ENCODE measurements around the gene TFEB.
A peak's percentile ranks its signal among the peaks of the same experiment; 100 is the strongest.

TFEB gene

GRCh38 chr6:41713159-41713649 is 22.2 kb downstream of the TFEB start:
- intact Hi-C loops (cut with DNase I), result no loop called here
- peak; percentile 77 to 99 (median 81) for DNase-seq

- peak; percentile 86 to 99 (median 90) for DNase-seq
- intact Hi-C loops (cut with DNase I), result no loop called here
Measured at GRCh38 chr6:41712651-41713103, 22.7 kb downstream of the TFEB start.

- intact Hi-C loops (cut with DNase I), result no loop called here
- peak in 3 of 10 donors; percentile 29 to 65 (median 55) for DNase-seq
Measured at GRCh38 chr6:41711323-41712038, 23.9 kb downstream of the TFEB start.

- no peak for DNase-seq
- intact Hi-C loops (cut with DNase I), result no loop called here
Measured at GRCh38 chr6:41709375-41709774, 26.0 kb downstream of the TFEB start.

GRCh38 chr6:41708856-41709255 is 26.6 kb downstream of the TFEB start:
- DNase-seq, result peak in 2 of 10 donors; percentile 6 to 25
- intact Hi-C loops (cut with DNase I), result no loop called here

GRCh38 chr6:41707565-41708200 is 27.7 kb downstream of the TFEB start:
- DNase-seq, result peak in 3 of 10 donors; percentile 67 to 87 (median 77)

GRCh38 chr6:41706876-41707564 is 28.4 kb downstream of the TFEB start:
- peak in 6 of 10 donors; percentile 41 to 92 (median 68) for DNase-seq
- intact Hi-C loops (cut with DNase I), result loop anchor here (1.0 kb wide), 1 partner anchor 28 kb away; the partner anchor contains the start of gene TFEB

More at GRCh38 chr6:41707565-41708200, 27.7 kb downstream of the TFEB start:
- intact Hi-C loops (cut with DNase I), result no loop called here

- intact Hi-C loops (cut with DNase I), result loop anchor here (1.0 kb wide), 1 partner anchor 29 kb away; the partner anchor contains the start of gene TFEB
- peak; percentile 66 to 97 (median 82) for DNase-seq
Measured at GRCh38 chr6:41705996-41706835, 29.2 kb downstream of the TFEB start.

- peak in 2 of 10 donors; percentile 50 to 61 for DNase-seq
- intact Hi-C loops (cut with DNase I), result no loop called here
Measured at GRCh38 chr6:41705311-41705995, 30.0 kb downstream of the TFEB start.

GRCh38 chr6:41704656-41705310 is 30.6 kb downstream of the TFEB start:
- peak in 2 of 10 donors; percentile 18 to 67 for DNase-seq
- intact Hi-C loops (cut with DNase I), result no loop called here

GRCh38 chr6:41704028-41704427 is 31.4 kb downstream of the TFEB start:
- peak in 7 of 10 donors; percentile 40 to 95 (median 77) for DNase-seq
- intact Hi-C loops (cut with DNase I), result no loop called here

GRCh38 chr6:41702771-41703494 is 32.5 kb downstream of the TFEB start:
- DNase-seq, result peak in 3 of 10 donors; percentile 64 to 84 (median 79)
- intact Hi-C loops (cut with DNase I), result no loop called here

GRCh38 chr6:41702089-41702745 is 33.2 kb downstream of the TFEB start:
- DNase-seq, result peak in 3 of 10 donors; percentile 47 to 81 (median 65)
- intact Hi-C loops (cut with DNase I), result no loop called here

- intact Hi-C loops (cut with DNase I), result no loop called here
- peak in 4 of 10 donors; percentile 35 to 93 (median 48) for DNase-seq
Measured at GRCh38 chr6:41700463-41701347, 34.7 kb downstream of the TFEB start.

GRCh38 chr6:41699063-41699462 is 36.3 kb downstream of the TFEB start:
- intact Hi-C loops (cut with DNase I), result no loop called here
- DNase-seq, result no peak
